HG03280 (cell line): ENCODE results near the gene ACTL7B.

Experiments
- ATAC-seq: cut with Tn5 transposase; IDR thresholded peaks from one replicate; pipeline ENCODE4 v1.9.1; 2021; ENCODE audit warnings: mild to moderate bottlenecking, moderate library complexity; ENCODE audit not compliant: unreplicated experiment

ACTL7B gene

GRCh38 chr9:108809269-108809668 lies 46.5 kb downstream of the ACTL7B start:
- no peak for ATAC-seq
